SK-N-MC (cell line): ENCODE measurements around the gene SCTR.

ENCODE experiments used
- EZH2 ChIP-seq: fragments of 200-600 bp; sonication (generic); IDR thresholded peaks from one replicate; pipeline ENCODE4 v1.6.1; 2017; ENCODE audit warnings: antibody characterized with exemption
- POLR2AphosphoS5 ChIP-seq: IDR thresholded peaks from 2 replicates; pipeline ENCODE4 v1.6.1; 2012; ENCODE audit warnings: mild to moderate bottlenecking, low read depth, low read length, borderline replicate concordance

- TF ChIP-seq EZH2 (no peak), POLR2AphosphoS5 (no peak)
These were observed 101.2 kb downstream of the SCTR start for GRCh38 chr2:119423108-119423444.
